ENCODE results near the gene NPTX1. TPM values are rescaled to one million over a fixed set of nuclear protein-coding genes. Genes with fewer than 3 reads are reported as not detected.

Gene NPTX1
- total and polyA plus RNA-seq, 2 of the 13 experiments (the other 11 are each of a cell fraction or from before 2014, with no cell fraction given), result 0.01 TPM; not detected in 1

DNA sequence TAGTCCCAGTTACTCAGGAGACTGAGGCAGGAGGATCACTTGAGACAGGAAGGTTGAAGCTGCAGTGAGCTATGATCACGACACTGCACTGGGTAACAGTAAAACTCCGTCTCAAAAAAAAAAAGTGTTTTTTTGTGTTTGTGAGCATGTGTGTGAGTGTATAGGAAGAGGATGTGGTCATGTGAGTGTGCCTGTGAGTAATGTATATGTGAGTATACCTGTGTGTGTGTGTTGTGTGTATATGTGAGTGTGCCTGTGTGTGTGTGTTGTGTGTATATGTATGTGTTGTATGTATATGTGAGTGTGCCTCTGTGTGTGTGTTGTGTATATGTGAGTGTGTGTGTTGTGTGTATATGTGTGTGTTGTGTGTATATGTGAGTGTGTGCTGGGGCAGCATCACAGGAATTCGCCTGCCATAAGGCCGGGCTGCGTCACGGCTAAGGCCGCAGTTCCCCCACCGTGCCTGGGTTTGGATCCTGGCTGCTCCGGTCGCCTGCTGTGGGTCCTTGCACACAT, 21.4 kb upstream of the NPTX1 start (continued):
- TF ChIP-seq MTF2 (CRISPR knock-in tag; IDR thresholded peaks at IDR 0.05; ENCODE audit: borderline replicate concordance) (peak; percentile 12; the same call in 1 of the 2 replicates), ZNF776 (CRISPR knock-in tag; IDR thresholded peaks at IDR 0.05) (no peak), FOXA1 (IDR thresholded peaks at IDR 0.05) (0 out of 2 replicates have a peak, but pooled peaks have one; percentile 5), FOXA1 (CRISPR knock-in tag; IDR thresholded peaks at IDR 0.05) (no peak), NFIB (CRISPR knock-in tag; IDR thresholded peaks at IDR 0.05; ENCODE audit: borderline replicate concordance) (0 out of 2 replicates have a peak, but pooled peaks have one; percentile 11), CREB1 (IDR thresholded peaks at IDR 0.05) (peak; percentile 18; the same call in 1 of the 2 replicates), CREB1 (CRISPR knock-in tag; IDR thresholded peaks at IDR 0.05) (no peak), SRSF9 (IDR thresholded peaks at IDR 0.05; ENCODE audit: borderline replicate concordance, insufficient read depth, low read depth, low read length, poor library complexity, severe bottlenecking) (no peak), ATAD3A (CRISPR knock-in tag; IDR thresholded peaks at IDR 0.05) (no peak), CHD2 (IDR thresholded peaks at IDR 0.05; ENCODE audit: low read depth, low read length) (no peak)
- TF ChIP-seq, protein P1, sequence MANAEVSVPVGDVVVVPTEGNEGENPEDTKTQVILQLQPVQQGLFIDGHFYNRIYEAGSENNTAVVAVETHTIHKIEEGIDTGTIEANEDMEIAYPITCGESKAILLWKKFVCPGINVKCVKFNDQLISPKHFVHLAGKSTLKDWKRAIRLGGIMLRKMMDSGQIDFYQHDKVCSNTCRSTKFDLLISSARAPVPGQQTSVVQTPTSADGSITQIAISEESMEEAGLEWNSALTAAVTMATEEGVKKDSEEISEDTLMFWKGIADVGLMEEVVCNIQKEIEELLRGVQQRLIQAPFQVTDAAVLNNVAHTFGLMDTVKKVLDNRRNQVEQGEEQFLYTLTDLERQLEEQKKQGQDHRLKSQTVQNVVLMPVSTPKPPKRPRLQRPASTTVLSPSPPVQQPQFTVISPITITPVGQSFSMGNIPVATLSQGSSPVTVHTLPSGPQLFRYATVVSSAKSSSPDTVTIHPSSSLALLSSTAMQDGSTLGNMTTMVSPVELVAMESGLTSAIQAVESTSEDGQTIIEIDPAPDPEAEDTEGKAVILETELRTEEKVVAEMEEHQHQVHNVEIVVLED (CRISPR knock-in tag; IDR thresholded peaks at IDR 0.05; ENCODE audit: borderline replicate concordance), result no peak
- TF ChIP-seq, protein P2, sequence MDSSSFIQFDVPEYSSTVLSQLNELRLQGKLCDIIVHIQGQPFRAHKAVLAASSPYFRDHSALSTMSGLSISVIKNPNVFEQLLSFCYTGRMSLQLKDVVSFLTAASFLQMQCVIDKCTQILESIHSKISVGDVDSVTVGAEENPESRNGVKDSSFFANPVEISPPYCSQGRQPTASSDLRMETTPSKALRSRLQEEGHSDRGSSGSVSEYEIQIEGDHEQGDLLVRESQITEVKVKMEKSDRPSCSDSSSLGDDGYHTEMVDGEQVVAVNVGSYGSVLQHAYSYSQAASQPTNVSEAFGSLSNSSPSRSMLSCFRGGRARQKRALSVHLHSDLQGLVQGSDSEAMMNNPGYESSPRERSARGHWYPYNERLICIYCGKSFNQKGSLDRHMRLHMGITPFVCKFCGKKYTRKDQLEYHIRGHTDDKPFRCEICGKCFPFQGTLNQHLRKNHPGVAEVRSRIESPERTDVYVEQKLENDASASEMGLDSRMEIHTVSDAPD (CRISPR knock-in tag; IDR thresholded peaks at IDR 0.05), result 0 out of 2 replicates have a peak, but pooled peaks have one; percentile 21
